HG03045 (cell line): Measurements from ENCODE around the gene ZPR1.

Source experiments
- ATAC-seq: cut with Tn5 transposase; IDR thresholded peaks from one replicate; pipeline ENCODE4 v1.9.1; 2021; ENCODE audit warnings: mild to moderate bottlenecking, moderate library complexity; ENCODE audit not compliant: unreplicated experiment

The ZPR1 gene

DNA sequence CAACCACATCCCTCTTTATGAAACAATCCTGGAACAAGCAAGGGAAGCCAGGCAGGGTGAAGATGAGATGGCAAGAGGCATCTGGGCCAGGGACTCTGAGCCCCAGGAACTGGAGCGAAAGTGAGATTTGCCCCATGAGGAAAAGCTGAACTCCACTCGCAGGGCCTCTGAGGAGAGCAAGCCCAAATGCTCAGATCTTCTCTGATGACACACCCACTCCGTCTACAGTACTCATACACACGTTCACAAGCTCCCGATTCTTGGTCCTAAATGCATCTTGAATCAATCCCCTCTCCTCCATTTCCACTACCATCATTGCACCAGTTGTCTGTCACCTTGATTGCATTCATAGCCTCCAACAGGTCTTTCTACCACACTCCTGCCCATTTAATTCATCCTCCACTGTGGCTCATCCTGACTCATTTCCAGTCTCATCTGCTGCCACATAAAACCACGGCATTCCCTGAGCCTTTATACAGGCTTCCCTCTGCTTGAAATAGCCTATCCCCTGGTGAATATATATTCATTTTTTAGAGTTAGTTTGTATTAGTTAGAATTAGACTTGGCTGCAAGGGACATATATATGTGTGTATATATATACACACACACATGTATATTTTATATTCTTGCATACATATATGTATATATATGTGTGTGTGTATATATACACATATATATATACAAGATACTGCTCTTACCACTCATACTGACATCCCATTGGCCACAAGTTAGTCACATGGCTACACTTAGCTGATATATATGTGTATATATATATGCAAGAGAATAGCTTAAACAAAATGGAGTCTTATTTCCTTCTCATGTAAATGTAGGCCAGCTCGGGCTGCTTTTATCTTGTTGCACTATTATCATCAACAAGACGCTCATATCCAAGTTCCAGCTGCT is 5.3 kb upstream of the ZPR1 start:
- ATAC-seq, result no peak

DNA sequence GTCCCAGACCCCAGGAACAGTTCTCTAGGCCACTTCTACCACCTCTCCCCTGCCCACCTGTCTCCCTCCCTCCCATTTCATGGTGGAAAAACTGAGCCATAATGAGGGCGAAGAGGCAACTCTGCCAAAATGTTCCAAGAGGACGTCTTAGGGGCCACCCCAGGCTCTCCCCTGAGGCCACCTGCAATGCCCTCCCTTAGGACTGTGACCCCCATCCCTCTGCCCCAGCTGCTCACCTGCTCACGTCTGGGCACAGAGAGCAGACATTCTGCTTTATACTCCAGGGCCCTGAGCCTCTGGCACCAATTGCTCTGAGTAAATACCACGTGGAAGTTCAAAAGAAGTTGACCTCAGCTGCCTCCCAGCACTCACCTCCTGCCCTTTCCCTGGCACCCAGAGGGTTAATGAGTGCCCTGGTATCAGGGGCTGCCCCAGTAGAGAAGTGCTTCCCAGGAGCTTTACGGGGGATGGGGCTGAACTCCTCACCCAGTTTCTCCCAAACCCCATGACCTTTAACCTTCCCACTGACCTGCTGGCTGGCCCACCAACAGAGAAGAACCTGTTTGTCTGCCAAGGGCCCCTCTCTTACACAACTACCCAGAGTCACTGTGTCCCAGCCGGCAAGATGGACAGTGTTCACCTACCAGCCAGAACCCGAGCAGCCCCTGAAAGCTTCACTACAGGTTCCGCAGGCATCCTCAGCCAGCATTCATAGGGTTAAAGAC is 4.5 kb upstream of the ZPR1 start:
- no peak for ATAC-seq

GRCh38 chr11:116791813-116792143 is 4.0 kb upstream of the ZPR1 start, which contains the start of gene APOA5:
Gene APOA5 (minus strand): TSS chr11:116791879. CDS start chr11:116791860, 19 bp downstream.
- no peak for ATAC-seq

DNA sequence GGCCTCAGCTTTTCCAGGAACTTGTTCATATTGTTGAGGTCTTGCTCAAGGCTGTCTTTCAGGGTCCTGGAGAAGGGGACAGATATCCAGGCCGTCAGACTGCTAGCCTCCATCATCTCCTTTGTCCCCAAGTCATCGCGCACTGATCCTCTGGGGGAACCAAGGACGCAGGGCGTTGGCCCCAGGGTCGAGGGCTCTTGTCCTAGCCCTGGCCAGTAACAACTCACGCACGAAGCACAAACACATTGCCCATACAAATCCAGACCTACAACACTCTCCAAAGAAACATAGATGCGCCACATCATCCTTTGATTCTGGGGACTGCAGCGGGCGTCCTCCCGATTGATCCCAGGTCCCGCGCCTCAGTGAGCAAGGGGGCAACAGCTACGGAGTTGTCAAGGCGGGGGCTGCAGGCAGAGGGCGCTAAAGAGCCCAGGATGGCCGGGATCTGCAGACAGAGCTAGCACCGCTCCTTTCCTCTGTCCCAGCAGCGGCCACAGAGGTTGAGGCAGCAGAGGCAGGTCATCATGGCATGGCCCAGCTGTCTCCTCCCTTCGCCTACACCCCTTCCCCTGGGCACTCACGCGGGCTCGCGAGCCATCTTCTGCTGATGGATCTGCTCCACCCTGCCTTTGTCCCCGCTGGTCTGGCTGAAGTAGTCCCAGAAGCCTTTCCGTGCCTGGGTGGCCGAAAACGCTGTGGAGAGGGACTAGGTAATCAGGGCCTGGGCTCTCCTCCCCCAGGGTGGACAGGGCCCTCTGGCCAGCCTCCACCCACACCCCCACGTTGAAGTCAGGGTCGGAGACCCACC is 3.4 kb upstream of the ZPR1 start:
- ATAC-seq, result no peak

DNA sequence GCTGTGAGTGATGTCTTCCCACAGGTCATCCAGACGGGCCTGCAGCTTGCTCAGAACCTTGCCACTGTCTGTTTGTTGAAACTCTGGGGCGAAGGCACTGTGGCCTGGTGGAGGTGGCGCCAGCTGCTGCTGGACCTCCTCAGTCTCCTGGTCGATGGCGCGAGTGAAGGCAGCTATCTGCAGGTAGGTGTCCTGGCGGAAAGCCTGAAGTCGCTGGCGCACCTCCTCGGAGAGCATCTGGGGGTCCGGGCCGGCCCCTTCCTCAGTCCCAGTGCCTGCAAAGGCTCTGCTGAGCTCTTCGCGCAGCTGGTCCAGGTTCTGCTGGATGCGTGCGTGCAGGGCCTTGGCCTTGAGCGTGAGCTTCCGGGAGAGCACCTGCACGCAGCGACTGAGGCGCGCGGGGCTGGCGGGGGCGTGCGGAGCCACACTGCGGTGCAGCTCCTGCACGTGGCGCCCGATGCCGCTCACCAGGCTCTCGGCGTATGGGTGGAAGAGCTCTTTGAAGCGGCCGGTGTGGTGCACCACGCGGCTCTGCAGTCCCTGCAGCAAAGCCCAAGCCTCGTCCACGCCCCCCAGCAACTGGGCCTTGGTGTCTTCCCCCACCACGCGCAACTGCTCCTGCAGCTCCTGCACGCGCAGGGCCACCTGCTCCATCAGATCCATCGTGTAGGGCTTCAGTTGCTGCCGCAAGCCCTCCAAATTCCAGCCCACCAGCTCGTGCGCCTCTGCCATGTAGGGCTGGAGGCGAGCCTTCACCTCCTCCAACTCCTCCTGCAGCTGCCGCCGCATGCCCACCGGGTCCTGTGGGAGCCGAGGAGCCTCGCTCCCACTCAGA is 2.6 kb upstream of the ZPR1 start:
- no peak for ATAC-seq

- ATAC-seq, result no peak
These were observed 1.2 kb upstream of the ZPR1 start for GRCh38 chr11:116788975-116789374.

GRCh38 chr11:116788534-116788933 is 711 bp upstream of the ZPR1 start:
- ATAC-seq, result no peak

DNA sequence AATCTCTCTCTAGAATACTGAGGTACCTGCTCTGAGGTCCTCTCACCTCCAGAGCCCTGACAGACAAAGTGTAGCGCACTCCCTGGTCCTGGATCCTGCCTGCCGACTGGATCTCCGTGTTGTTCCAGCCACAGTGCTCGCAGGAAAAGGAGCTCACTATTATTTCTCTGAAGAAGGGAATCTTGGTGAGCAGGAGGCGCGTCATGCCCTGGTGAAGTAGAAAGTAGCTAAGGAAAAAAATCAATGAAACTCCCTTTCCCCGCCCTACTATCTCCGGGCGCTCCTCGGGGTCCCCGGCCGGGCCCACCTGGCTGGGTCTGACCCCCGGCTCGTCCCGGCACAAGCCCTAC is 412 bp downstream of the ZPR1 start:
- no peak for ATAC-seq

GRCh38 chr11:116786966-116787365 is 857 bp downstream of the ZPR1 start:
- no peak for ATAC-seq

DNA sequence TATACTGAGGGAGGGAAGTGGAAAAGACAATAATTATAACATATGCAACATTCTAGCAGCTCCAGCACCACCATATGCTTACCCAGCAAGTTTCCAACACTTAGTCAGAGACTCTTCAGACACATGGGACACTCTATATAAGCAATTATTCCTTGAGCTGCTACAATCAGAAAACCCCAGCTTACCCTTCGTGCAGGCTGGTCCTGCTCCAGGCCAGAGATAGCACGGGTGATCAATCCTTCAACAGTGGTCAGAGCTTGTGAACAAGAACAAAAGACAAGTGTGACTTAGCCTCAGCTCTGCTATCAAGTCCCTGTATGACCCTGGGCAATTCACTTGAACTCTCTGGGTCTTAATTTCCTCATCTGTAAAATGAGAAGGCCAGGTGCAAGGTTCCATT is 1.5 kb downstream of the ZPR1 start:
- no peak for ATAC-seq

DNA sequence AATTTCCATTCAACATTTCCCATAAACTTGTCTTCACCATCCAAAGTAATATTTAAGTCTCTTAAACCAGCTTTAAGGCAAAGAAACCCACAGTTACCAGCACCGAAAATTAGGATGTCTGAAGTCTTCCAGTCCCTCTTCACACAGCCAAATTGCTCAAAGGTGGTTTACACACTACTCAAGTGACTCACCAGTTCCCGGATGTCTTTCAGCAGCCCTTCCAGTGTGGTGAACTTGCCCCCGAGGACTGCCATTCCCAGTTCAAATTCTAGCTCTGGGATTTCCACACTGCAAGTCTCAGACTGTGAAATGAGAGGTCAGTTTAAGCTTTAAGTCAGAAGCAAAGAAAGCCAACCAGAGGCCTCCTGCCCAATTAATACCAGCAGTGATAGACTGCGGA is 5.1 kb downstream of the ZPR1 start:
- ATAC-seq, result no peak

- no peak for ATAC-seq
These were observed 9.3 kb downstream of the ZPR1 start for GRCh38 chr11:116778556-116778955.

DNA sequence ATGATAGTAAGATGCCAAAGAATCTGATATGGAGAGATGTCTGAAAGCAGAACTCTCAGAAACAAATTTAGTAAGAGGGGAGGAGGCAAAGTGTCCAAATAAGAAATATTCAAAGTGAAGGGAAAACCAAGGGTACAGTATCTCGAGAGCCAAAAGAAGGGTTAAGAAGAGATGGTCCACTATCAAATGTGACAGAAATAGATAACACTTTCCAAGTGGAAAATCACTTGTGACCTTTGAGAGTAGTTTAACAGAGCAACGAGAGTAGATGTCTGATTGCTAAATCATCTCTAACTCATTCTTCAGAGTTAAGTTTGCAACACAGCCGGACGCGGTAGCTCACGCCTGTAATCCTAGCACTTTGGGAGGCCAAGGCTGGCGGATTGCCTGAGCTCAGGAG is 10.8 kb downstream of the ZPR1 start:
- no peak for ATAC-seq

DNA sequence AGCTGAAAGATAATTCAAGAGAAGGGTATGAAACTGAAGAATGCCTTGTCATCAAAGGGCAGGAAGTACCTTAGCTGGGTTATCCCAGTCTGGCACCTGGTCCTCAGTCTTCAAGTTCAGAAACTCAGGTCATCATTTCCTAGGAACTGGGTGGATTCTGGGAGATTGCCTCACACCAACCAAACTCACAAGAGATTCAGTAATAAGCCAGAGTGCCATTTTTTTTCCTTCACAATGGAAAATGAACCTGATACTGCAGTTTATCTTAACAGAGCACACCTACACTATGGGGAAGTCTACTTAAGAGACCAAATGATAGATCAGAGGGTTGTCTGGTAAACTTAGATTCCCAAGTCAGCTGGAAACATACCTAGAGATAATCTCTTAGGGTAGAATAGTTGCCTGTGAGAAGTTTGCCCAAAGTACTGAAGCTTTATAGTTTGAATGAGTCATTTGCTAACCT is 11.3 kb downstream of the ZPR1 start:
- ATAC-seq, result no peak

DNA sequence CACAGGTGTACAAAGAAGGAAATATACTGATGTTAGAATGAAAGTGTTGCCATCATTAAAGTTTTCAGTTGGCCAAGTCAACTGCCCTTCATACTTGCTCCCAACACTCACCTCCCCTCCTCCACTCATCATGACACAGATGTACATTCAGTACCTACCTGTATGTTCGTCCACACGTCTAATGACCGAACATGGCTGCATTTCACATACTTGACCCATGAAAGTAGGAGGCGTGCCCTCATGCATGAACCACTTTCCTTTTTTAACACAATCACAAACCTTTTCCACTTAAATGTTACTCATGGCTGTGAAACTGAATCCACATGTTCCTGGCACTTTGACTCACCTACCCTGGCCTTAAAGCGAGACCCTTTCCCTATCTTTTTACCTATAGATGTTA is 11.8 kb downstream of the ZPR1 start:
- no peak for ATAC-seq

DNA sequence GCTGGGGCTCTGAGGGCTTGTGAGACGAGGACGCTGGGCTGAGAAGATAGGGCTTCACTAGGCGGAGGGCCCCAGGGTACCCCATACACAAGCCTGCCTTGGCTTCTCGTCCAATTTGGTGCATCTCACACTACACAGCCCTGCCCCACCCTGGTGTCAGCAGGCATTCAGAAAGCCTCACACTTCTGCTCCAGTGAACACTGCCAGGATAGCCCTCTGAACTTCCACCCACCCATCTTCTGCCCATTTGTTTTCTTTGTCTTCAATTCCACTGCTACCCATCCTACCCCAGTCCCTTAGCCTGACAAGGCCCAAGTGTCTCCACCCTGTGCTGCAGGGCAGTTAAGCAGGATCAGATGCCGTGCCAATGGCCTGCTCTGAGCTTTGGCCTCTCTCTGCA is 13.2 kb downstream of the ZPR1 start:
- ATAC-seq, result no peak

DNA sequence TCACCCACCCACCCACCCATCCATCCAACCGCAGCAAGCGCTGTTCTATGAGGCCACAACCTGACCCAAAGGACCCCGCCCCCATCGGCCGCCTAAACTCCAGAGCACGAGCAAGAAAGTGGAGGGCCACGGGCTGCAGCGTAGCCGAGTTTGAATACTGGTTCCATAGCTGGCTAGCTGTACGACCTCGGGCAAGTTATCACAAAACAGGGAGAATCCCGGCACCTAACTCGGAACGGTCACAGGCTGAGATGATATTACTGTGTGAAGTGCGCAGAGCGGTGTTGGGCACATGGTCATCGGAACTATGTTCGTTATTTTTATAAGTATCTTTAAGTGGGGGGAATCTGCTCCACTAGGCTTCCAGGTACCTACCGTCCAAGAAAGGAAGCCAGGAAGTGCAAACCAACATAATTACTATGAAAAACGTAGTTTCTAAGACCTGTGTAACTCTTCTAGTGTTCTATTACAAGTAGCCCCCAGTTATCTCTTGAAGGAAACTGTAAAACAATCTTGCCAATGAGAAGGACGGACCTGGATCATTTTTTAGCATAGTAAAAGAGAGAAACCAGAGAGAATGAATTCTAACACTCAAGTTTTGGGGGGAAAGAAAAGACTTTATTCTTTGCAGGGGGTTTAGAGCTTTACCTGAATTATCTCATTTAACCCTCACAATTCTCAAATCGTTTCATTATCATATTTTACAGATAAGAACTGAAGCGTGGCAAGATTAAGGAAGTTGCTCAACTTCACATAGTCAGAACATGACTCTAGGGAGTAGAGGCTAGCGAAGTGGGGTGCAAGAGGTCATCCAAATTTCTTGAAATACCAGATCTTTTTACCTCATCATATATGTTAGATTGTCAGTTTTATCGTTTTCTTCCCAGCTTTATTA is 14.4 kb downstream of the ZPR1 start:
- ATAC-seq, result peak; percentile 47

DNA sequence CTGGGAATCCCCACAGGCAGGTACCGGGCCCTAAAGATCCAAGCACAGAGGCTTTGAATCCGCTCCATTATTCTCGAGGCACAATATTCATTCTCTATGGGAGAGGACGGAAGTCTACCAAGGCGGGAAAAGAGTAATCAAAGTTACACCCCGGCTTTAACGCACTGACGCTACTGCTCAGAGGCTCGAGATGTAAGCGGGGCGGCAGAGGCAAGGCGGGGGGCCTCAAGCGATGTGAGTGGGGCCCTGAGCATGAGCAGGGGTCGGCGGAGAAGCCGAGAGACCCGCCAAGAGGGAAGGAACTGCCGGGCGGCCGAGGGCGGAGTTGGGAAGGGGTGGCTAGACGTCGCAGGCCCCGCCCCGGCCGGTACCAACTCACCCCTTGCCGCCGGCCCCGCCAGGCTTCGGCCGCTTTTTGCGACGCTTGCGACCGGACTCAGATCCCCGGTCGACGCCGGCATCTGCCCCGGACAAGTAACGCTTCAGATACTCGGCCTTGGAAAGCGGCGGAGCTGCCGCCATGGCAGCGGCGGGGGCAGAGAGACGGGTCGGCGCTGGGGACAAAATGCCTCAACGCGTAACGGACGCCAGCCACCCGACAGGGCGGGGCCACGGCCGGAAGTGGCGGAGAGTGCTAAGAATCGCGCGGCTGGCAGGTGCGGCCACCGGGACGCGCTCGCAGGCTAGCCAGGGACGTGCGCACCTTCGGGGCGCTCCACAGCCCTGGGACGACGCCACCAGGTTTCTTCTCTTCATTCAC is 15.2 kb downstream of the ZPR1 start, which contains the start of gene BUD13:
TSS of gene BUD13 (minus strand) at position 545 of the 760 bp plus-strand sequence. CDS start at position 522, 23 bp downstream.
- peak; percentile 85 for ATAC-seq

DNA sequence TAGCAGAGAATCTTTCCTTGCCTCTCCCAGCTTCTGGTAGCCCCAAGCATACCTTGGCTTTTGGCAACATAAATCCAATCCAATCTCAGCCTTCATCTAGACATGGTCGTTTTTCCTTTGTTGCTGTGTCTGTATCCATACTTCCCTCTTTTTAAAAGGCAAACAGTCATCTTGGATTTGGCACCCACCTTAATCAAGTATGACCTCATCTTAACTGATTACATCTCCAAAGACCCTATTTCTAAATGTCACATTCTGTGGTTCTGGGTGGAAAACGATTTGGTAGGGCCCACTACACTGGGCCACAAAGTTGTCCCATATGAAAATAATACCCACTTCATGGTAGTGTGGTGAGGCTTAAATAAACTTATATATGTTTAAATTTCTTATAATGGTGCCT is 15.9 kb downstream of the ZPR1 start:
- no peak for ATAC-seq
